HG03354 (cell line): ENCODE results near the gene MOB2.

Experiments used
- ATAC-seq: cut with Tn5 transposase; IDR thresholded peaks from one replicate; pipeline ENCODE4 v1.9.1; 2021; ENCODE audit warnings: mild to moderate bottlenecking; ENCODE audit not compliant: unreplicated experiment, poor library complexity, severe bottlenecking

The MOB2 gene

GRCh38 chr11:1460396-1460985 lies 26.1 kb downstream of the MOB2 start:
- no peak for ATAC-seq

GRCh38 chr11:1459764-1460395 lies 26.7 kb downstream of the MOB2 start:
- ATAC-seq: no peak

DNA sequence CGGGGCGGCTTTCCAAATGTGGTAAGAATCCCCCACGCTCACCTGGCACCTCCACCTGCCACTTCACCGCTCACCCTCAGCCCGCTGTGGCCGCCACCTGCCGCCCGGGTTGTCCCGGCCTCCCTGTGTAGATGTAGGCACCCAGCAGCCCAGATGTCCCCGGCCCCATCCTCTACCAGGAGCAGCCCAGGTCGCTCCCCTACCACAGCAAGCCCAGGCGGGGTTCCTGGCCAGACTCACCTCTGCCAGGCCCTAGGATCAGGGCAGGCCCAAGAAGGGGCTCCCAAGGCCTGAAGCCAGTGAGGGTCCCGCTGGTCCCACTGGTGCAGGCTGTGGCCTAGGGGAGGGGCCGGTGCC lies 27.4 kb downstream of the MOB2 start:
- no peak for ATAC-seq

DNA sequence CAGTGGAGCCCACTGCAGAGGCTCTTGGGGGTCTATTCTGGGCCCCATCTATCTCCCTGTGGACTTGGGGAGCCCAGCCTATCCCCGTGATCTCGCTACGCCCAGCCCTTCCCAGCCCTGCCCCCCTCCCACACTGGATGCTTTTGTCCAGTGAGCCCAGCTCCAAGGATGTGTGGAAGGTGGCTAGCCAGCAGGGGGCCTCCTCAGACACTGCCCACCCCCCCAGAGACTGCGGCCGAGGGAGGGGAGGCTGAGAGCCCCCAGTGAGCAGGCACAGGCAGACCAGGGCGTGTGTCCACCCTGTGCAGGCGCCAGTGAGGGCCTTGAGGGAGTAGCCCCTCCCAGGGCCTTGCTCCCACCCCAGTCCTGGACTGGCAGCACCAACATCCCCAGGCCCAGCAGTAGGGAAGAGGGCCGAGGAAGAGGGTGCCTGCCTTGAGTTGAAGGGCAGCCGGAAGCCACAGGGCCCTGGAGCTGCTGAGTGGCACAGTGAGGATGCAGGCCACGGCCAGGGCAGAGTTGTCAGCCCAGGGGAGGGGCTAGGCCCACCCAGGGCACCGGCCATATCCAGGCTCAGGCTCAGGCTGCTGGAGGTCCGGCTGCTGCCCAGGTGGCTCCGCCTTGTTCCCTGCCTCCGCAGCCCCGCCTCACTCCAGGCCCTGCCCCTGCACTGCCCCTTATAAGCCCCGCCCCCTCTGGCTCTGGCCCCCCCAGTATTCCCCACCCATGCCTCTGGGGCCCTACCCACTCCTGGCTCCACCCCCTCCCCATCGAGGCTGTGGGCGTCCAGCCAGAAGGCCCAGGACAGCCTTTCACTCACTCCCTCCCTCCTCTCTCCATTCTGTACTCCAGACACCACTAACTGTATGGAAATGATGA lies 28.0 kb downstream of the MOB2 start:
- no peak for ATAC-seq

DNA sequence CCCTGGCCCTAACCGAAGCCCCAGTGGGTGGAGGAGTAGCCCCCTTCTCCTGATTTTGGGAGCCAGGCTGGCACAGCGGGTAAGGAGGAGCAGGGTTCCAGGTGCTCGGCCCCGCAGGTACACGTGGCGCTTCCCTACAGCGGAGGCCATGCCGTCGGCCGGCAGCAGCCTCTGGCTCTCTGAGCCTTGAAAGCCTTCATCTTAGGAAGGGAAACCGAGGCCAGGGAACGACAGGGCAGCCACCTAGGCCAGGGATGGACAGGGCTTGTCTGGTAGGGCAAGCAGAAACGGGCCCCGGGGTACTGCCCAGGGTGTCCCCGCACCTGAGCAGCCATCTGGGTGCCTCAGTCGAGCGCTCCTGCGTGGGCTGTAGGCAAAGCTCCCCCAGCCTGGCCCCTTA lies 28.7 kb downstream of the MOB2 start:
- ATAC-seq: no peak

- no peak for ATAC-seq
Observed at GRCh38 chr11:1457326-1457680, 29.3 kb downstream of the MOB2 start.

DNA sequence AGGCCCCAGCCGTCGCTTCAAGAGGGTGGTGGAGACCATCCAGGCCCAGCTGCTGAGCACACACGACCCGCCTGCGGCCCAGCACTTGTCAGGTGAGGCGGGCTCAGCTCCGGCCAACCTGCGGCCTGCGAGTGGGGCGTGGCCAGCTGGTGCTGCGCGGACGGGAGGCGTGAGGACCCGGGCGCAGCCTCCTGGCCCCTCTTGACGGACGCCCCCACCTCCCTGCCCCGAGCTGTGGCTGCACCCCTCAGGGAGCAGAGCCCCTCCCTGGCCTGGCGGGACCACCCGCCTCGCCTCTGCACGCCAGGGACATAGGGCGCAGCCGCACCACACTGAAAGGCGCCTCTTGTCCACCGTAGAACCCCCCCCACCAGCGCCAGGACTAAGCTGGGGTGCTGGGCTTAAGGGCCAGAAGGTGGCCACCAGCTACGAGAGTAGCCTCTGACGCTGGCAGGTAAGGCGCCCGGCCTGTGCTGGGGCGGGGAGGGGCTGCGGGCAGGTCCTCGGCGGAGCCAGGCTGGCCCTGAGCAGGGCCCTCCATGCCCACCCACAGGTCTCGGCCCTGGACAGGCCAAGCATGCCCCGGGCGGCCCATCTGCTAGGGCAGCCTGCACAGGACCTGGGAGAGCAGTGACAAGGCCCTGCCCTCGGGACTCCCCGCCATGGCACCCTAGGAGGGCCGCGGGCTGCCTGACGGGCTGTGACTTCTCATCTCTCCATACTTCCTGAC lies 29.8 kb downstream of the MOB2 start:
- ATAC-seq: no peak

- no peak for ATAC-seq
Observed at GRCh38 chr11:1456176-1456575, 30.4 kb downstream of the MOB2 start.

DNA sequence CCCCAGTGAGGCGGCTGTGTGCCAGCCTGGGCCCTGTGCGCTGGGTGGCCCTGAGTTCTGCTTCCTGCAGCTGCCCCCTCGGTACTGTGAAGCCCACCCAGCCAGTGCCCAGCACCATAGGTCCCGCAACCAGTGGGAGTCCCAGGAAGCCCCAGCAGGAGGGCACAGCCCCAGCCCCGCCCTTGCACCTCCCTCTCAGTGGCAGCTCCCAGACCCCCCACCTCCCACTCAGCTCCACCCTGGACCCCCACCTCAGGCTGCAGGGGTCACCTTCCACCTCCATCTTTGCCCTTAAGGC lies 30.9 kb downstream of the MOB2 start:
- ATAC-seq: no peak

DNA sequence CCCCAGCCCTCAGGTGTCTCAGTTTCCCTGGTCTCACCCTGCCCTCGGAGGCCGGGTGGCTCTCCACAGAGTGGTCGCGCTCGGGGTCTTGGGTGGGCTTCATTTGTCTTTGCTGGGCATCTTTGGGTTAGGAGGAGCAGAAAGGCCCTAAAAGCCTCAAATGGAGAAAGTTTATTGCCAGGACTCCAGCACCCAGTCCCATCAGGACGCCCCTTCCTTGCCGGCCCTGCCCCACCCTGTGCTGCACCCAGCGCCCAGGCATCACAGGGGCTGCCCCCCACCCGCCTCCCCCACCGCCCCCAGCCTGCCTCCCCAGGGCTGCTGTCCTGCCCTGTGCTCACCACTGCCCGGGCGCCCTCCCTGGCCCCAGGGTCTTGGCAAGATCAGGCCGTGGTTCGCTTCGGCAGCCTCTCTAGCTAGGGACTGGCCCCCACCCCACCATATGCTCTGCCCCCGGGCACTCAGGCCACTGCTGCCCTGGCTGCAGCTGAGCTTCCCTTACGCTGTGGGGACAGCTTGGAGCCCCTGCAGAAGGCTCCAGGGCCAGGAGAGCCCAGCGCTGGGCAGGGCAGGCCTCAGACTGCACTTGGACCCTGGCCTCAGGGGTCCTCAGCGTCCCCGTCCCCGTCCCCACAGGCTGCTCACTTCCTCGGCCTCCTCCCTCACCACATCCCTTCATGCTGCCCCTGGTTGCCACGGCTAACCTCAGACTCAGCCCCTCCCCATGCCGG lies 31.4 kb downstream of the MOB2 start:
- no peak for ATAC-seq

DNA sequence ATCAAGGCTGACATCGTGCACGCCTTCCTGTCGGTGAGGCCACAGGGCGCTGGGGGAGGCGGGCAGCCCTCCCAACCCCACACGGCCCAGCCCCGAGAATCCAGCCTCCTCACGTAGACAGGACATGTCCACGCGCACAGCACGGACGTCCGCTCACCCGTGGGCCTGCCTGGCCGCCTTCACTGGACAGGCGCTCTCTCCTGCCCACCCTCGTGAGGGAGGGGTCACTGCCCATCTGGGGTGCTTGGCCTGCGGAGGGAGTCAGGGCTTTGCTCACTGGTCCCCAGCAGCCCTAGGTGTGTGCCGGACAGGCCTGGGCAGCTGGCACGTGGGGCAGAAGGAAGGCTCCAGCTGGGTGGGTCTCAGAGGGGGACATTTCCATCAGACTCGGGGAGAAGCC lies 32.0 kb downstream of the MOB2 start:
- no peak for ATAC-seq

GRCh38 chr11:1453611-1454034 lies 33.0 kb downstream of the MOB2 start:
- no peak for ATAC-seq

- ATAC-seq: no peak
Observed at GRCh38 chr11:1452744-1453143, 33.8 kb downstream of the MOB2 start.

DNA sequence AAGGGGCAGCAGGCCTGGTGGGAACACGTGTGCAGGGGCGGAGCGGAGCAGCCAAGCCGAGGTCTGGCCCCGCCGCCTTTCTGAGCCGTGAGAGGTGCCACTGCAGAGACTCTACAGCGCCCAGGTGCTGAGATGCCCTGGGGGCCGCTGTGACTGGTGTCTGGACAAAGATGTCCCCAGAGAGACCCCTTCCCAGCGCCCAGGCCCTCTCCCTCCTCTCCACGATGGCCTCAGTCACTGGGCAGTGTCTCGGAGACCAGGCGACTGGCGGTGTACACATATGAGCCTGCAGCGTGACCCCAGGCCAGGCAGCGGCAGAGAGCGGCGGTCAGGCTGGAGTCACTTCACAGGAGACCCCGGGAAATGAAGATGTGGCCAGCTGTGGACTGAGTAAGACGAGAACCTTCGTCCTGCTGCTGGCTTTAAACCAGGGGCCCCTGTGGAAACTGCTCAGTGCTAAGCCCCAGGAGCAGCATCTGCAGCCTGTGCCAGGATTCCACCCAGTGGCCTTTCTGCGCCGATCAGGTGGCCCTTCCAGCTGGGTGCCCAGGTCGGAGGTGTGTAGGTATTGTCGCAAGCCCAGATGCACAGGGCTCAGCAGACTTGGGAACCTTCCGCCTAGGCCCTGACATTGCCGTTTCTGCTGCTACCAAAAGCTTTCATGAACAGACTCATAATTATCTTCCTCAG lies 34.7 kb downstream of the MOB2 start:
- ATAC-seq: no peak

GRCh38 chr11:1450949-1451710 lies 35.4 kb downstream of the MOB2 start:
- no peak for ATAC-seq

DNA sequence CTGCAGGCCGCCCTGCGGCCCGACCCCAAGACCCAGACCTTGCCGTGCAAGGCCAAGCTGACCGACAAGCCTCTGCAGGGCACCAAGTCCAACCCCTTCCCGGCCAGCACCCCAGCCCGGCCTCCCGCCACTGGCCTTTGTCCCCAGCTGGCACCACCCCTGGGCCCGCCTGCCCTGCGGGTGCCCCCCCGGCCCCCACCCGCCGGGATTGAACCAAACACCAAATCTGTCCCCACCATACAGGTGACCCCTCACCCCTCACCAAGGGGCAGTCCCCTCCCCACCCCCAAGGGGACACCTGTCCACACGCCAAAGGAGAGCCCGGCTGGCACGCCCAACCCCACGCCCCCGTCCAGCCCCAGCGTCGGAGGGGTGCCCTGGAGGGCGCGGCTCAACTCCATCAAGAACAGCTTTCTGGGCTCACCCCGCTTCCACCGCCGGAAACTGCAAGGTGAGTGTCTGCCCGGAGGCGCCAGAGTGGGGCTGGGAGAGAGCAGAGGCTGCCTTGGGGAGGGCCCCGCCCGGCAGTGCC lies 36.2 kb downstream of the MOB2 start:
- ATAC-seq: no peak

DNA sequence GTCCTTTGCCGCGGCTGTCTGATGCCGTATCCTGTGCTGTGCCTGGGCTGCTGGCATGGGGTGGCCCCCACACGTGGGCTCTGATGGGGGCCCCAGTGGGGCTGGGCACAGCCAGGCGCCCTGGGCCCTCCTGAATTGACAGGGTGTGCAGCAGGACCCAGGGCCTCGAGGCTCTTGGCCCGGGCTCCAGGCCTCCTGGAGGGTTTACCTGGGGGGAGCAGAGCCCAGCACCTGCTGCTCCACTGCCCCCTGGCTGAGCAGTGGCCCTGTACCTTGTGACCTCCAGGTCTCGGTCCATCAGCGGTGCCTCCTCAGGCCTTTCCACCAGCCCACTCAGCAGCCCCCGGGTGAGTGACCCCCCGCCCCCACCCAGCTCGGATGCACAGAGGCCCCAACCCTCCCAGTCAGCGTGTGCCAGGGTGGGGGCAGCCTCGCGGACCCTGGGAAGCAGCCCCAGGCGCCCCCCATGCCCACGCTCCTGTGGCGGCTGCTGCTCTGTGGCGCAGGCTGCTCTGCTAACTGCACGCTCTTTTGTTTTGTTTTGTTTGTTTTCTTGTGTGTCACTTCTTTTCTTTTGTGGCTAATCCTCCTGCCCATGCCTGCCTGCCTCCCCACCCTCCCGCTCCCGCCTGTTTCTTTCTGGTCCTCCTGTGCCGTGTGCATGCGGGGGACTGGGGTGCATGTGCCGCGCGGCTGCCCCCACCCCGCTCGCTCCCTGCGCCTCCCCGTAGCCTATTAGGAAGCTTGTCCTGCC lies 36.9 kb downstream of the MOB2 start:
- no peak for ATAC-seq

DNA sequence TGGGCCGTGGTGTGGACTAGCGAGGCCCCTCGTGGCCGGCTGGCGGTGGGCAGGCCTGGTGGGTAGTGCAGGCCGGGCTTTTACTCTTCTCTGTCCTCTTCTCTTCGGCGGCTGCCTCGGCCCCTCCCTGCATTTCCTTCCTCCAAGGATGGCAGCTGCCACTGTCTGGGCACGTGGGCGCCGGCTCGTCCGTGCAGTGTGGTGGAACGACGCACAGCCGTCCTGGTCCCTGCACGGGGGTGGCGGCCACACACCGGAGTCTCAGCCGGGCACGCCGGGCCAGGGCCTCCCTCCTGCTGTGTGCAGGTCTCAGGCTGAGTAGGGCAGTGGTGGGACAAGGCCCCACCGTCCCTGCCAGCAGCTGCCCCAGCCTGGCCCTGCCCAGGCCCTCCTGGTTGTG lies 37.7 kb downstream of the MOB2 start:
- ATAC-seq: no peak
